ENCODE data around the gene SLC2A5.
A peak's percentile ranks its signal among the peaks of the same experiment; 100 is the strongest.
"Not testable (repeated sequence)": the region's sequence is repeated elsewhere in the genome, so short reads cannot be mapped to it uniquely, and the experiment has no call there.

Gene SLC2A5

GRCh38 chr1:9031077-9031476, 38.4 kb downstream of the SLC2A5 start:
- DNase-seq: not testable (repeated sequence)

DNA sequence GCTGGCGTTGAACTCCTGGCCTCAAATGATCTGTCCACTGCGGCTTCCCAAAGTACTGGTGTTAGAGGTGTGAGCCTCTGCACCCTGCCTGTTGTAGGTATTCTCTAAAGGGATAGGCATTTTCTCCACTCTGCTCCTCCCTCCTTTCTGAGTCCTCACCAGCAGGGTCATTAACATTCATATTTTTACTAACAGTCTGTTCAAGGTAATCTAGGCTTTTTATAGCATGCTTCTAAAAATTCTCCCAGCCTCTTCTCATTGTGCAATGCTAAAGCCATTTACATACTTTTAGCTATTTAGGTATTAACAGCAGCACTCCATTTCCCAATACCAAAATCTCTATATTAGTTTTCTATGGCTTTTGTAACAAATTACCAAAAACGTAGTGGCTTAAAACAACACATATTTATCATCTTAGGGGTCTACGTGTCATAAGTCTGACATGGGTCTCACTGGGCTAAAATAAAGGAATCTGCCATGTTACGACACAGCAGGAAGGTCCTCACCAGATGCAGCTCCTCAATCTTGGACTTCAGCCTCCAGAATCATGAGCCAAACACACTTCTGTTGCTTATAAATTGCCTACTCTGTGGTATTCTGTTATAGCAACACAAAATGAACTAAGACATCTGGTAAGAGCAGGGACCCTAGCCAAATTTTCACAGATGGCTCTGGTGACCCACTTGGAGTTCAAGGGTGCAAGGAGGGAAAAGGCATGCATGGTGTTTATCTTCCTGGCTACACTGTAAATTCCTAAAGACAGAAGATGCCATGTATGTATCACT, 40.3 kb downstream of the SLC2A5 start:
- DNase-seq: no peak

GRCh38 chr1:9027307-9027706, 42.1 kb downstream of the SLC2A5 start:
- DNase-seq: no peak

DNA sequence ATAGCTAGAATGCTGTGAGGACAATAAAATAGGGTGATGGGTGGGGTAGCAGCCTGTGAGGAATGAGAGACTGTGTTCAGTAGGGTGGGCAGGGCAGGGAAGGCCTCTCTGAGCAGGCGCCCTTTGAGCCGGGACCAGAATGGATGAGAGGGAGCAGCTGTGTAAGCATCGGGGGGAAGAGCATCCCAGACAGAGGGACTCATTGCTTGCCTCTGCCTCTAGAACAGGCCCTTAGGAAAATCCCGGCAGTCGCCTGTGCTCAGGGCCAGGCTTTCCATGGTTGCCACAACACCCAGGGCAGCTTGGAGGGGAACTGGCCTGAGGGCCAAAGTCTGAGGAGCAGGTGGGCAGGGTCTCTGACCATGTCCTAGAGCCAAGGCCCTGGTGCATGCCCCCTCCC, 44.0 kb downstream of the SLC2A5 start:
- no peak for DNase-seq

DNA sequence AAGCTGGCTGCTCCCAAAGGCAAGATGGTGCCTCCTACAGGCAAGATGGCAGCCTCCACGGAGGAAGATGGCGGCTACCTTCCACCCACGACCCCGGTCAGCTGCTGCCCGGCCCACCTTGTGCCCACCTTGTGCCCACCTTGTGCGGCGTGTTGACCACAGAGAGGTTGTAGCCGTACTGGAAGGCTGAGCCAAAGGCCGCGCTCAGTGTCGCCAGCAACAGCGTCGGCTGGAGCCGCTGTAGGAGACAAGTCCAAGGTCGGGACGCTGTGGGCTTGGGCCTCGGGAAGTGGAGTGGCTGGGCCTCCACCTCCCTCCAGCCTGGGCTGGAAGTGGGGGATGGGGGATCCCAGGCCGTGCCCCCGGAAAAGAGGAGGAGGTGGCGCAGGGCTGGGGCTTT, 44.6 kb downstream of the SLC2A5 start:
- DNase-seq: no peak

DNA sequence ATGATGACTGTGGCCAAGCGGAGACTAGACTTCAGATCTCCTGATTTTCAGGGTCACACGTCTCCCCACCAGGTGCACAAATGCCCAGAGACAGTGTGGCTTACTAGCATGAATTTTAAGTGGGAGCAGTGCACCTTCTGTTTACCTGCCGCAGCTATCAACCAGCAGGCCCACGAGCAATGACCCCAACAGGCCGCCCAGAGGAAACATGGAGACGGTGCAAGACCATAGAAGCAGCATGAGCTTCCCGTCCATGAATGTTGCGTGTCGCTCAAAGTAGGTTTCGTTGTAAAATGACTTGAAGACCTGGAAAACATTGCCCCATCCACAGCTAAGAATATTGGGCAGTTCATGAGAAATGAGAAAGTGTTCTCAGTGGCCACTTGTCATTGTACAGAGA, 46.7 kb downstream of the SLC2A5 start:
- no peak for DNase-seq

DNA sequence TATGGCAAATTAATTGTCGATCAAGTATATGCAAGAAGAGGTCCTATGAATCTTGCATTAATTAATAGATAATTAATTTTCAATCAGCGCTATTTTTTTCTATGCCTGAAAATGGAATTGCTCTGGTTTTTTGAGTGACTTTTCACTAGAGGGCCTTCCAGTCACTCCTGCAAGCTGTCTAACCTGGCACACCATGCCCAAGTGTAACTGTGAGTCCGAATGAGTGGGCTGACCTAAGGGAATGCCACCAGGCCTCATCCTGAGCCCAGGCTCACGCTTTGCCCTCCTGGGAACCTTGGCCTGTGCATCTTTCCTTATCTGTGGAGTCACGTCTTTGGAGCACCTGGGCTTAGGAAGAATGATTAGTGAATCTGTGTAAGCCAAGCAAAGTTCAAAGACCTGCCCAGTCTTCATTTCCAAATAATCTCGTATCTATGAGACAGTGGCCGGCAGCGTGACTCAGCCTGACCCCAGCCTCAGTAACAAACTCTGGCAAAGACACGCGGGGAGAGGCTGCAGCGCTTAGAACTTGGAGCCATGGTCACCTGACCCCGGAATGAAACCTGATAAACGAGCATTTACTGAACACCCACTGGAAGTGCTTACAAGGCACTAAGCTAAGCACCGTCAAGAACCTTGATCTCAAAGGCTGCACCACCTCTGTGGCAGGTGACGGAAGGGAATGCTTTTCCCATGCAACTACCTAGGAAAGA, 47.3 kb downstream of the SLC2A5 start:
- not testable (repeated sequence) for DNase-seq

GRCh38 chr1:9020305-9020704, 49.1 kb downstream of the SLC2A5 start:
- DNase-seq: no peak

DNA sequence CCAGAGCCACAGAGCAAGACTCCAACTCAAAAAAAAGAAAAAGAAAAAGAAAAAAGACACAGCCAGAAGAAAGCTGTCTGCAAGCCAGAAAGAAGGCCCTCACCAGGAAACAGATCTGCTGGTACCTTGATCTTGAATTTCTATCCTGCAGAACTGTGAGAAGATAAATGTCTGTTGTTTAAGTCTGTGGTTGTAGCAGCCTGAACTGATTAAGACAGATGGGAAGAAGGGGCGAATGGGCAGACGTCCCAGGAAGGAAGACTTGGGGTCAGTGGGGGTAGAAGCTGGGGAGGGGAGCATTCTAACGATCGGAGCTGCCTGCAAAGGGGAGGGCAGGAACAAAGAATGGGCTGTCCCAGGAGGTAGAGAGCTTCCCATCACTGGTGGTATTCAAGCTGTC, 49.5 kb downstream of the SLC2A5 start:
- DNase-seq: no peak

GRCh38 chr1:9018333-9018732, 51.1 kb downstream of the SLC2A5 start:
- DNase-seq: no peak

- no peak for DNase-seq
Measured at GRCh38 chr1:9016455-9016854, 53.0 kb downstream of the SLC2A5 start.

DNA sequence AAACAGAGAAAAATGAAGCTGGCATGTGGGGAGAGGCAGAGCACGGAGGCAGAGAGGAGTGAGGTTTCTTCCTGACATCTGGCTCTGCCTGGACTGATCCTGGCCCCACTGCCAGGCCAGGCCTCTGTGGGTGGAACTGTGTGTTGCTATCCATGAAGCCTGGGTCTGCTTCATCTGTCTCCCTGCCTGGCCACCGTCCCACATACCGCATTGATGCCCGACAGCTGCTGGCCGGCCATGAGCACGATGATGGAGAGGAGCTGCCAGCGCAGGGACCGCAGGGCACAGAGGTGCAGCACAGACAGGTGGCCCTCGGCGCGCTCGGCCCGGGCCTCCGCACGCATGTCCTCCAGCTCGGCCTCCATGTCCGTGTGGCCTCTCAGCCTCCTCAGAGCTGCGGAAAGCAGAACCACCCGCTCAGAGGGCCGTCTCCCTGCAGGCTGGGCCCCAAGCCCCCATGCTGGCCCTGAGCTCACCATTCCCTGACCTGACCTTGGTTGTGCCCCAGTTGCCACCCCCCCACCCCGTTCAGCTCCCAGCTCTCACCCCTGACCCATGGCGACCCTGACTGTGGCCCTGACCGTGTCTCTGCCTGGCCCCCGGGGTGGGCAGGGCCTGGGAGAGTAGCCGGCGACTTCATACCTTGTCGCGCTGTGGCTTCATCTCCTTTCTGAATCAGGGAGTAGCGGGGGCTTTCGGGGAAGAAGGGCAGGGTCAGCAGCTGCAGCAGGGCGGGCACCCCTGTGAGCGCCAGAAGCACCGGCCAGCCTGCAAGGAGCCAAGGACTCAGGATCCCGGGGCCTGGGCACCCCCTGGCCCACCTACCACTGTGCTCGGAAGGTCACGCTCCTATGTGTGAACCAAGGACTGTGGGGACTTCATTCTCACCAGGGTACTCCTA, 54.7 kb downstream of the SLC2A5 start:
- no peak for DNase-seq

DNA sequence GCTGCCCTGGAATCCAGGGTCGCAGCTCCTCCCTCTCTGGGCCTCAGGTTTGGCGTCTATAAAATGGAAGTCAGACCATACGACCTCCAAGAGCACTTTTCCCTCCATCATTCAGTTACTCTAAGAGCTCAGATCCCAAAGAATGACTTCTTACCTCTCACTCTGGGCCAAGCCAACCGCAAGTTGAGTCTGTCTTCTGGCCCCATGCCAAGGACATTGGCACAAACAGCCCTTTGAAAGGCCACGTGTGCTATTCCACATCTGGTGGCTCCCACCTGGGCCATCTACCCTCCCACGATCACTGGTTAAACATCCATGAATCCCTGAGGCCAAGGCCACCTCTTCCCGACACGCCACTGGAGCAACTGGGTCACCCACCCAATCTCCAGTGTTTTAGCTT, 55.6 kb downstream of the SLC2A5 start:
- DNase-seq: no peak

GRCh38 chr1:9010781-9011323, 58.6 kb downstream of the SLC2A5 start:
- DNase-seq: peak; percentile 84

GRCh38 chr1:9009438-9010370, 59.7 kb downstream of the SLC2A5 start:
- DNase-seq: peak; percentile 56

DNA sequence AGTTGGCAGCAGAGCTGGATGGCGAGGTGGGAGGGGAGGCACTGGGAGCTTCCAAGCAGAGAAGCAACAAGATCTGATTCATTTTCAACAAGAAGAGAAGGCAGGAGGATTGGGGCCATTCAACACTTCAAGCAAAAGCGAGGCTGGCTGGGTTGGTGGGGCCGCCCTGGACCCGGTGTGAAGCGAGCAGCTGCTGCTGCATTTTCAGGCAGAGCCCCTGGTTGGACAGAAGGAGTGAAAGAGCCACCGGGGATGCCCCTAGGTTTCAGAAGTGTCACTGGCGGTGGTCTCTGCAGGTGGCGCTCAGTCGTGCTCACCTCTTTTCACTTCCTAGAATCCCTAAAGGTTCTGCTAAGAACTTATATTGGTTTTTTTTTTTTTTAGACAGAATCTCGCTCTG, 61.2 kb downstream of the SLC2A5 start:
- DNase-seq: peak; percentile 8

DNA sequence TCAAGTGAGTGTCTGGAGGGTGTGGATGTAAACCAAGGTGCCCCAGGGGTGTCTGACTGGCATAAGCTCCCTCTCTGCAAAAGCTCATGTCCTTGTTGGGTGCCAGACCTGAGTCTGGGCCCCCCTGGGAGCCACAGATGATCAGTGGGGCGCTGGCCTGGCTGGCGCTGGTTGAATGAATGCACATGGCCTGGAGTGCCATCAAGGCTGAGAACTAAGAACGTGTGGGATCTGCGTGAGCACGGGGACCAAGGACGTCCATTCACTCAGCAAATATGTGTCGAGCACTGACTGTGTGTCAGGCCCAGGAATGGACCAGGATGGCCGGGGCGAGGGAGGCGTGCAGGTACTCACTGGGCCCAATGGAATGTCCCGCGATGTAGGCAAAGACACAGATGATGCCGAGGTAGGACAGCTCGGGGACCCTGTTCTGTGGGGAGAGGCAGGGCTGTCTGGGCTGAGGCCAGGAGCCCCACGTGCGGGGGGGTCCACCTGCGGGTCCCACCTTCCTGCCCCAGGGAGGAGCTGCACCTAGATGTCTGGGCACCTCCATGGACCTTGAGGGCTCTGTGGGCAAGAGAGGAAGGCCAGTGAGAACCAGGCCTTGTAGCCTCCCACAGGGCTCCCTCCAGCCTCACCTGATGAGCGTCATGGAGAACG, 62.3 kb downstream of the SLC2A5 start:
- no peak for DNase-seq

GRCh38 chr1:9005395-9005708, 64.1 kb downstream of the SLC2A5 start:
- no peak for DNase-seq

- DNase-seq: peak; percentile 89
Measured at GRCh38 chr1:9004700-9005394, 64.6 kb downstream of the SLC2A5 start.

DNA sequence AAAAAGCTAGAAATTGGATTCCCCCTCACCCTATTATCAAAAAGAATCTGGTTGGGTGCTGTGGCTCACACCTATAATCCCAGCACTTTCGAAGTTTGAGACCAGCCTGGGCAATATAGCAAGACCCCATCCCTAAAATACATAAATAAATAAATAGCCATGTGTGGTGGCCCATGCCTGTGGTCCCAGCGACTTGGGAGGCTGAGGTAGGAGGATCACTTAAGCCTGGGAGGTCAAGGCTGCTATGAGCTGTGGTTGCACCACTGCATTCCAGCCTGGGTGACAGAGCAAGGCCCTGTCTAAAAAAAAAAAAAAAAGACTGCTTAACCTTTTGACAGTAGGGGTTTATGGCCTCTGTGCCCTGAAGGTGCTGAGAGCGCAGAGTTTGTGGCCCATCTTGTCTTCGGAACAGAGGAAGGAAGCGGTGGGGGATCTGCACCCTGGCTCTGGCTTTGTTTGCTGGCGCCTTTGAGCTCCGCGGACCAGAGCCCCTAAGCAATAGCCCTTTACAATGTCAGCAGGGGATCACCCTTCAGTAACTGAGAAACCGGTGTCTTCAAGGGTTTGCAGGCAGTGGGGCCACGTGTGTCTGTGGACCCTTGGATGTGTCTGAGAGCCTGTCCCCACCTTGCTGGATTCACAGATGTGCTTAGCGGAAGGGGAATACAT, 65.3 kb downstream of the SLC2A5 start:
- DNase-seq: no peak

Measured in suppressor macrophage treated with lipopolysaccharide for 4 hours (primary cell).